Thyroid gland (tissue), 4 donors: Measurements from ENCODE around the gene CASP2.

ENCODE experiments used
- CTCF ChIP-seq, 6 experiments: fragments of 200-600 bp in 3 of 6; fragments of 450-650 bp in 3 of 6; sonication (generic) in 3 of 6; IDR thresholded peaks; one replicate each; pipeline ENCODE4 v1.5.1; 2016 to 2019; ENCODE audit warnings: antibody characterized with exemption in 6 of 6, mild to moderate bottlenecking in 2 of 6, inconsistent platforms in 1 of 6, moderate library complexity in 1 of 6
- POLR2A ChIP-seq, 2 donors: fragments of 450-650 bp; IDR thresholded peaks; one replicate each; pipeline ENCODE4 v1.6.1; 2017; ENCODE audit warnings: antibody characterized with exemption in 2 of 2, mild to moderate bottlenecking in 2 of 2, moderate library complexity in 1 of 2

- TF ChIP-seq CTCF (IDR thresholded peaks at IDR 0.05) = no peak
- no peak for TF ChIP-seq POLR2A (IDR thresholded peaks at IDR 0.05)
Observed at GRCh38 chr7:143272871-143273270, 15.3 kb upstream of the CASP2 start.
